ENCODE data around the gene CADPS.

Gene CADPS

DNA sequence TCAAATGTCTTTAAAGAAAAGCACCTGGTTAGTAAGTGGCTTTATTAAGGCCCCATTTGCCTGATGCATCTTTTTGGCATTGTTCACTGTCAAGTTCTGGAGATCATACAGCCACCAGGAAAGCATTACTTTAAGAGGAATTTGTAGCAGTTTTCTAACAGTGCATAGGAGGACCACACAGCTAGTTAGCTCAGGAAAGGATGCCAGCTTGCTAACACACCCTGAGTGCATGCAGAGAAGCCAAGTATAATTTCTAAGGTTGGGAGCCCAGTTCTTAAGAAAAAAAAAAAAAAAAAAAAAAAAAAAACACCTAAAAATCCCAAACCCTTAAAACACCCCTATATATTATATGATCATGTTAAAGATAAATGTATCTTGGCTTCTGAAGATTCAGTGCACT is 399.9 kb downstream of the CADPS start:
- H3K4me1 Mint-ChIP-seq (ENCODE audit: low read depth): no peaks in the 10 kb centered on the region
- no peaks in the 10 kb centered on the region for H3K36me3 Mint-ChIP-seq (ENCODE audit: low read depth)
- H3K27ac Mint-ChIP-seq: no peak overlapping the region
- H3K27me3 Mint-ChIP-seq: no peaks in the 10 kb centered on the region
- no peak overlapping the region for H3K4me3 Mint-ChIP-seq
- H3K9me3 Mint-ChIP-seq: no peaks in the 10 kb centered on the region
- intact Hi-C loops (cut with micrococcal nuclease): no loop called here

DNA sequence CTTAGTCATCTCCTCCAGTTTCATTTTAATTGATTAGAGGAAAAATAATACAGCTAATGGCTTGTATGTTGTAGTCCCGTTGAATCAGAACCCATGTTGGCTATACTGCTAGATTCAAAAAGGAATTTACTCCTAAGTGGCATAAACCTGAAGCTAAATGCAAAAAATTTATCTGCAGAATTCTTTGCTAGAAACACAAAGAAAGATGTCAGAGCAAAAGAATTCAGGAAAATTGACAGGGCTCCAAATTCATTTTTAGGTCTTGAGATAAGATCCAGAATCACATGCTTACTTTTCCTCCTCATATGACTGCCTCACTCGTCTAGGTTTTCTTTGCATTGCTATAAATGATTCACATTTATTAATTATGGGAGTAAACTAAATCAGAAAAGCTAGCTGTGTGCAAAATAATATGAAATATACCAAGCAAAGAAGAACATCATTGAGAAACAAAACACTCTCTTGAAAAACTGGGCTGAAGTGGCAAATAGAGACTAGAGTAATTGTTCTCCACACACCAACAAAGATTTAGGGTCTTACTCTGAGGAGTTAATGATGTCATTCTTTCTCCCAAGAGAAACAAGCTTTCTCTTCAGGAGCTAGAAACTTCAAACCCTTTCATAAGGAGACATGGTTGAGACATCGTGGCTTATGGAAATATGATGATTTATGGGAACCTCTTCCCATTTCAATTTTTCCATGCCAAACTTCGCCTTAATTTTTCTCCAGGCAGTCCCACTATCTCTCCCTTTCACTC is 407.1 kb downstream of the CADPS start:
- intact Hi-C loops (cut with micrococcal nuclease): no loop called here
- Mint-ChIP-seq H3K4me1 (ENCODE audit: low read depth) (no peaks in the 10 kb centered on the region), H3K9me3 (no peaks in the 10 kb centered on the region), H3K27me3 (no peaks in the 10 kb centered on the region), H3K4me3 (no peak overlapping the region), H3K27ac (no peak overlapping the region), H3K36me3 (ENCODE audit: low read depth) (no peaks in the 10 kb centered on the region)

DNA sequence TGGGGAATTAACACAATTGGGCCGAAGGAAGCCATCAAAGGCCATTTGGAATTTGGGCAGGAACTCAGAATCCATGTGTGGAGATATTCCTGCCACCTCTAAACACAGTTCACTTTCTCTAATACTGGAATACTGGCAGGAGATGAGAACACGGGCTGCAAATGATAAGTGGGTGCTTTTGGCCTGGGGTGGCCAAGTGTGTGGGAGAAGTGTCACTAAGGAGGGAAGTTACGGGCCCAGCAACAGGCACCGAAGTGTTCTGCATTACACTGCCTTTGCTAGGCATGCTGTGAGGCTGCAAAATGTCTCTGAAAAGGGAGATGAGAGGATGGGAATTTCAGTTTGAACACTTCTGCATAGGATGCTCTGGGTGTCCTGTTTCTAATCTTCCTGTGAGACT is 412.4 kb downstream of the CADPS start:
- Mint-ChIP-seq H3K27me3 (no peaks in the 10 kb centered on the region), H3K9me3 (no peaks in the 10 kb centered on the region), H3K4me1 (ENCODE audit: low read depth) (no peaks in the 10 kb centered on the region)

DNA sequence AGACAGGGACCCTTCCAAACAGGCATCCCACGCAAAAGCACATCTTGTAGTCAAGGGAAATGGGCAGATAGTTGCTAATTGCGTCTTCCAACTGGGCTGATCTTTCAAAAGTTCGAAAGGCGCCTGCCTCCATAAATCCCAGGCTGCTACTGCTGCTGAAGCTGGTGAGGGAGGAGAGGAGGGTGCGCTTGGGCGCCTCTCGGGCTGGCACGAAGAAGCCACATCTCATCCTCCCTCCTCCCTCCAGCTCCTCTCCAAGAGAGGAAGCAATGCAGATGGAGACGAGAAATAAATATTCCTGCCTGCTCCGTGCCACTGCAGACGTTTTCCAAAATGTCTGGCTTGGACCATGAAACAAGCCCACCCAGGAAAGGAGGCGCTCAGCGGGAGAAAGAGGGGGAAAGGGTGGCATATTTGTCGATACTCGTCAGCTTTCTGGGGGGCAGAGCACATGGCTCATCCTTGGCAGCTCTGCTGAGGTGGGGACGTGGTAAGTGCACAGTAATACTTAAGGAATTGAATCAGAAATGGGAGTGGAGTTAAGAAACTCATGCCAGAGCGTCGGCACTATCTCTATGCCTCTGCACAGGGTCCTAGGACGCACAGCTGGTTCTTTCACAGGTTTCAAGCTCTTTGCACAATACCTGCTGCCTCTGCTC is 413.0 kb downstream of the CADPS start:
- no peak overlapping the region for H3K27ac Mint-ChIP-seq
- intact Hi-C loops (cut with micrococcal nuclease): no loop called here

More for the DNA sequence above, 412.4 kb downstream of the CADPS start:
- no peak overlapping the region for H3K4me3 Mint-ChIP-seq
- intact Hi-C loops (cut with micrococcal nuclease): no loop called here
- no peak overlapping the region for H3K27ac Mint-ChIP-seq
- H3K36me3 Mint-ChIP-seq (ENCODE audit: low read depth): no peaks in the 10 kb centered on the region

DNA sequence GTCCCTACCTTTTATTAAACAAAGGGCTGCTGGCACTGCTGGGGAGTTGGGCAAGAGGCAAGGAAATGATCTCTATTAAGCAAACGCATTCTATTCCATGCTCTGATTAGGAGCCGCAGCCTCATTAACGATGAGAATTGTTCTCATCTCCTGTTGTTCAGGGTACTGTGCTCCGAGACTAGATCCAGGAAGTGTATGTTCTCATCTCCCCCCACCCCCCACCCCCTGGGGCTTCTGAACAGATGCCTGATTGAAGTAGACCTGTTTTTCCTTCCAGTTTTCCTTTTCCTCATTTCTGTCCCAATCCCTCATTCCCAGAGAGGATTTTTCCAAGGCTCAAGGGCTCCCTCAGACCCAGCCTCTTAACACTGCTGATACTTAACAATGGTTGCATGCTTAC is 420.3 kb downstream of the CADPS start:
- Mint-ChIP-seq H3K27ac (no peak overlapping the region), H3K9me3 (no peaks in the 10 kb centered on the region), H3K4me3 (no peak overlapping the region), H3K27me3 (no peaks in the 10 kb centered on the region), H3K36me3 (ENCODE audit: low read depth) (no peaks in the 10 kb centered on the region), H3K4me1 (ENCODE audit: low read depth) (no peaks in the 10 kb centered on the region)
- intact Hi-C loops (cut with micrococcal nuclease): no loop called here

More for the DNA sequence above, 413.0 kb downstream of the CADPS start:
- Mint-ChIP-seq H3K36me3 (ENCODE audit: low read depth) (no peaks in the 10 kb centered on the region), H3K27me3 (no peaks in the 10 kb centered on the region), H3K4me3 (no peak overlapping the region), H3K4me1 (ENCODE audit: low read depth) (no peaks in the 10 kb centered on the region), H3K9me3 (no peaks in the 10 kb centered on the region)

DNA sequence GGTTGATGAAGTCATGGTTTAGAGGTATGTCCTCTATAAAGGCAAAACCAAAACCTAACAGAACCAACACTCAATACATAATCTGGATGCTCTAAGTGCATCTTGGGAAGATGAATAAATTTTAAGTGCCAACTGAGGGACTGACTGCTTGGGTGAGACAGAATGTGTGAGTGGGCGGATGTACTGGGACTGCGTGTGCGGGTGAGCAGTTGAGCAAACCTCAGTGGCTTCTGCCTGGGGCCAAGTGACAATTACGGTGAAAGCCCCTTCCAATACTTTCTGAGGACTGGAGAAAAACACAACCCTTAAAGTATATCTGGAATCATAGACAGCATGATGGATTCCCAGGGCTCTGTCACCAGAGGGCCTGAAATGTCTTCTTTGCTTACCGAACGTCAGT is 421.8 kb downstream of the CADPS start:
- Mint-ChIP-seq H3K4me1 (ENCODE audit: low read depth) (no peaks in the 10 kb centered on the region), H3K27me3 (no peaks in the 10 kb centered on the region), H3K4me3 (no peak overlapping the region), H3K27ac (no peak overlapping the region), H3K9me3 (no peaks in the 10 kb centered on the region), H3K36me3 (ENCODE audit: low read depth) (no peaks in the 10 kb centered on the region)
- intact Hi-C loops (cut with micrococcal nuclease): no loop called here

DNA sequence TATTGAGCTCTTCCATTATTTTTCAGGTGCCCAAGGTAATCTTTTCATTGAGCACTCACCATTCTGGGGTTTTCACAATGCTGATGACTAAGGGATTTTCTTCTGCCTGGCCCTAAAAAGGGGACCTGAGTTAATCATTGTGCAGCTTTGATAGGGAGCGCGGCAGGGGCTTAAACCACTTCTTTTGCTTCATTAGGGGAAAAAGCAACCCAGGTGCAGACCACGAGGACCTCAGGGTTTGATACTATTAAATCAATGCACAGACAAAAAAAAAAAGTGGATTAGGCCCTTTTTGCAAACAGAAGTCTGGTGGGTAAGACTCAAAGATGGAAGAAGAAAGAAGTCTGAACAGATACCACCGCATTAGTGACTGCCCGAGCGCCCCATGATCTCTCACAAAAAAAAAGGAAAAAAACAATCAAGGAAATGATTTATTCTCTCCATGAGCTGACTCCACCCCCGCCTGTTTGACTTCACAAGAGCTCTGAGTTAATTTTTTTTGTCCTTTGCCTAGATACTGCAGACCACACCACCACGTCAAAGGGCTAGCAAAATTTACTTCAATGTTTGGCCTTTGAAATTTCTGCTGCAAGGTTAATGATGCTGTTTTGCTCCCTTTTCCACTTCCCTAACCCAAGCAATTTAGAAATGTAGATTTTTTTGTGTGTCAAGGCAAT is 423.9 kb downstream of the CADPS start:
- Mint-ChIP-seq H3K36me3 (ENCODE audit: low read depth) (no peaks in the 10 kb centered on the region), H3K27me3 (no peaks in the 10 kb centered on the region), H3K4me3 (no peak overlapping the region), H3K4me1 (ENCODE audit: low read depth) (no peaks in the 10 kb centered on the region), H3K27ac (no peak overlapping the region), H3K9me3 (no peaks in the 10 kb centered on the region)
- intact Hi-C loops (cut with micrococcal nuclease): no loop called here

DNA sequence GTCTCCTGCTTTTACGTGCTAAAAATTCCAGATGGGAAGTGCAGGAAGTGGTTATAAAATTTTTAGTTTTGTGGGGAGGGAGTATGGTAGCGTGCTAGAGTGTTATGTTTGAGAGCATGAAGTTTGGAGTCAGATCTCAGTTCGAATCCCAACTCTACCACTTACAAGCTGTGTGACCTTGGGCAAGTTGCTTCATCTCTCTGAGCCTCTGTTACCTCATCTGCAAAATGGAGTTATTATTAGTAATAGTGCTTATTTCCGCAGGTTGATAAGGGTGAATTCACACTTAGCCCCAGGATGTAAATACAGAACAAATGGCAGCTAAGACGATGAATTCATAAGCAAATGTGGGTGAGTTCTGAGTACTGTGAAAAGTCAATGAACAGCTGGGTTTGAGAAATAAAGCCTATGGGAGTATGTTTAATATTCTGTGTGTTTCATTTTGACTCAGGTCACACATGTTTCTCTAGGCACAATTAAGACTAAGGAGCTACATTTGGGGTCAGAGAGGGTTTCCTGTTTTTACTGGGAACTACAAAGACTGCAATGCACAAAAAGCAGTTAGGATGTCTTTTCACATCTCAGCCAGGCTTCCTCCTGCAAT is 428.8 kb downstream of the CADPS start:
- Mint-ChIP-seq H3K4me1 (ENCODE audit: low read depth) (no peaks in the 10 kb centered on the region), H3K27ac (no peak overlapping the region), H3K4me3 (no peak overlapping the region), H3K36me3 (ENCODE audit: low read depth) (no peaks in the 10 kb centered on the region), H3K27me3 (no peaks in the 10 kb centered on the region), H3K9me3 (no peaks in the 10 kb centered on the region)
- intact Hi-C loops (cut with micrococcal nuclease): no loop called here

DNA sequence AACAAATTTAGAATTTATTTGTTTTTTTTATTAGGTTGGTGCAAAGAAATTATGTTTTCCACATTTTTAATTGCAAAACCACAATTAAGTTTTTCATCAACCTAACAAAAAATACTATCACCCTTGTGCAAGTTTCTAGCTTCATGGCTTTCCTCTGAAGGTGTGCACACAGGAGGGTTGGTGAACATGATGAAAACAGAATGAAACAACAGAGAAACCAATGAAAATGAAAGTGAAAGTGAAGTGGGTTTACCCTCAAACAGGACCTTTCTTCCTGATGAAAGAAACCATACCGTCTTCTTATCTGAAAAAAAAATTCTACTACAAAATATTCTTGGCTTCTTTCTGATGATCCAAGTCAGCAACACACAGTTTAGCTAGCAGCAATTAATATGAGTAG is 429.9 kb downstream of the CADPS start:
- Mint-ChIP-seq H3K9me3 (no peaks in the 10 kb centered on the region), H3K4me3 (no peak overlapping the region), H3K36me3 (ENCODE audit: low read depth) (no peaks in the 10 kb centered on the region), H3K27me3 (no peaks in the 10 kb centered on the region), H3K4me1 (ENCODE audit: low read depth) (no peaks in the 10 kb centered on the region), H3K27ac (no peak overlapping the region)
- intact Hi-C loops (cut with micrococcal nuclease): no loop called here

DNA sequence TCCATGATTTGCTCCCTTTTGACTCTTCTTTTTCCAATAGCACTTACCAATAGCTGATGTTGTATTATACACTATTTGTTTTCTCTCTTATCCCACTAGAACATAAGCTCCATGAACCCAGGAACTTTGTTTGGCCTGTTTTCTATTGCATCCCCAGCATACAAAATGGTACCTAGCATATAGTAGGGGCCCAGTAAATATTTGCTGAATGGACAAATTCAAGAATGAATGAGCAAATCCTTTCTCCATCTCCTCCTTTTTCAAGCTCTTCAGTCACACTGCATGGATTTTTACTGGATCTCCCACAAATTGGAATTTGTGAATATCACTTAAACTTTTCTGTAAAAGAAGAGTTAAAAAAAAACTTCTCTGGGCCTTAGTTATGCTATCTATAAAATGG is 435.2 kb downstream of the CADPS start:
- Mint-ChIP-seq H3K36me3 (ENCODE audit: low read depth) (no peaks in the 10 kb centered on the region), H3K4me3 (no peak overlapping the region), H3K27me3 (peaks cover 1% of the 10 kb centered on the region), H3K4me1 (ENCODE audit: low read depth) (no peaks in the 10 kb centered on the region), H3K9me3 (no peaks in the 10 kb centered on the region), H3K27ac (no peak overlapping the region)
- intact Hi-C loops (cut with micrococcal nuclease): no loop called here

DNA sequence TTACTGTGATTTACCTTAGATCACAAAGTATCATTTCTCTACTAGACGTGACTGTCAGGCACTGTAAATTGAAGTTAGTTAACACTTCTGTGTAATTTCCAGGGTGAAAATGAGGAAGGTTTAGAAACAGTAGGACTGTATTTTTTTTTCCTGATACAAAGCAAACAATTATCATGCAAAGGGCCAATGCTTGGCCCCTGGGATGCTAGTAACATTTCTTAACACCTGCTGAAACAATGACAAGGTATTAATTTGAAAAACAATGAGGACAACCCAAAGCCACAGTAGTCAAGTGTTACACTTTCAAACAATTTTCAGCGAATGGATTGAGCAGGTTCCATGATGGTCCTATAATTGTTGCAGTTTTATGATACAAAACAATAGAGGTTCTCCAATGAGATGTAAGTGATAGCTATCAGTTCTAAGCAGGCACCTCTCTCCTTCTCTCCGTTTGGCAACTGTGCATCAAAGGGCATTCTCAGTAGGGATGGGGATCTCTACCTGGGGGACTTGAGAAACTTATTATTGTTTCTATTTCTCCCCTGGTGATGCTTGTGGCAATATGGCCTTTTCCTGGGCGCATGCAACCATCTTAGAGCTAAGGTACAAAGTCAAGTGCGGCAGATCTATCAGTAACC is 435.9 kb downstream of the CADPS start:
- Mint-ChIP-seq H3K9me3 (no peaks in the 10 kb centered on the region), H3K36me3 (ENCODE audit: low read depth) (no peaks in the 10 kb centered on the region), H3K27me3 (peaks cover 1% of the 10 kb centered on the region), H3K27ac (no peak overlapping the region), H3K4me1 (ENCODE audit: low read depth) (no peaks in the 10 kb centered on the region), H3K4me3 (no peak overlapping the region)
- intact Hi-C loops (cut with micrococcal nuclease): no loop called here

DNA sequence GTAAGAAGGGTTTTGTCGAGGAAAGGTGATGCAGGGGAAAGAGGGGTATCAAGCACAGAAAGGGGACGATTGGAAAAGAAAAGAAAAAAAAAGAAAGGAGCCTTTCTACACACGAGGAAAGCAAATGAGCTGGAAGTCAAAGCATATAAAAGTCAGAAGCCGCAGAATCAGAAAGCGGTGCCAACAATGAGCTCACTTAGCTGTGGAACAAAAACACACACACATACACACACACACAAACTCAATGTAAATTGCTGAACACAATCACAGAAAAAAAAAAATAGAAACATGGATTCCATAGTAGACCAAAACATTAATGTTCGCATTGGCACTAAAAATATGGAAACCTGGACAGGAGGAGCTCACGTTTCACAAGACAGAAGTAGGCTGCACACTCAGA is 438.4 kb downstream of the CADPS start:
- Mint-ChIP-seq H3K27me3 (peaks cover 1% of the 10 kb centered on the region), H3K4me1 (ENCODE audit: low read depth) (no peaks in the 10 kb centered on the region), H3K4me3 (no peak overlapping the region), H3K27ac (no peak overlapping the region), H3K9me3 (no peaks in the 10 kb centered on the region), H3K36me3 (ENCODE audit: low read depth) (no peaks in the 10 kb centered on the region)
- intact Hi-C loops (cut with micrococcal nuclease): no loop called here

DNA sequence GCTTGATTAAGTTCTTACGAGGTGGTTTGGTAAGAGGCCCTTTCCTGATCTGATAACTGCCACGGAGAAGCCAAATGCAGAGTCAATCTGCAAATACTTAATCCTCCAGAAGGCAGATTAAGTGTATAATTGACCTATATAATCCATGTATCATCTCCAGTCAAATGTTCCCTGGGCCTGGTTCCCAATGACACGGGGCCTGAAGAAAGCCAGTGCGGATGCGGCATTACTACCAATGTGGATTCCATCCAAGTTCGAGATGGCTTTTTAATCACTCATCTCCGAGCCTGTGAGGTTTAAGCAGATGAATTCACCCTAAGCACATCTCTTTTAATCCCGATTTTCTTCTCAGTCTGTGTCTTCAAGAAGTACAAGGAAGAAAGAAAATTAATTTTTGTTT is 441.8 kb downstream of the CADPS start:
- Mint-ChIP-seq H3K27me3 (no peaks in the 10 kb centered on the region), H3K9me3 (no peaks in the 10 kb centered on the region), H3K4me3 (no peak overlapping the region), H3K27ac (no peak overlapping the region), H3K4me1 (ENCODE audit: low read depth) (no peaks in the 10 kb centered on the region), H3K36me3 (ENCODE audit: low read depth) (no peaks in the 10 kb centered on the region)
- intact Hi-C loops (cut with micrococcal nuclease): no loop called here

DNA sequence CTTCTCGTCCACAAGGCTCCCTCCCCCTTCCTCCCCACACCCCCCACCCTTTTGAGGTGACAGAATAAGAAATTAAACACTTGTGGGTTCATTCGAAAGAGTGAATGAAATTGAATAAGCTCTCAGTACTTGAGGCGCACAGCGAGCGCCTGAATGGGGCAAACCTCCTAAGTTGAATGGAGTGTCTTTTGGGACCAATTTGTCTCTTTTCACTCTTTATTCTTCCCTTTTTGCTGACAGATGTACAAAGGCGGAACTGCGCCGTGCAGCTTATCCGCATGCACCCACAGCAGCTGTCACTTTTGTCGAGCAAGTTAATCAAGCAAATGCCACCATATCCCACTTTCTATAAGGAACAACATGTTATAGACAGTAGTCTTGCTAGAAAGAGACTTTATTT is 454.0 kb downstream of the CADPS start:
- H3K4me3 Mint-ChIP-seq: no peak overlapping the region
- no peaks in the 10 kb centered on the region for H3K9me3 Mint-ChIP-seq
- H3K27me3 Mint-ChIP-seq: peaks cover 2% of the 10 kb centered on the region
- H3K4me1 Mint-ChIP-seq (ENCODE audit: low read depth): no peaks in the 10 kb centered on the region
- no peaks in the 10 kb centered on the region for H3K36me3 Mint-ChIP-seq (ENCODE audit: low read depth)
- no peak overlapping the region for H3K27ac Mint-ChIP-seq
- intact Hi-C loops (cut with micrococcal nuclease): no loop called here
